Embryonic facial prominence (tissue), 1 donor: ENCODE results near the gene GSK3A.

ENCODE experiments used
- DNase-seq: peaks from one replicate; pipeline ENCODE4 v3.0.0-alpha.2; 2016; ENCODE audit errors: extremely low spot score

Gene GSK3A

DNA sequence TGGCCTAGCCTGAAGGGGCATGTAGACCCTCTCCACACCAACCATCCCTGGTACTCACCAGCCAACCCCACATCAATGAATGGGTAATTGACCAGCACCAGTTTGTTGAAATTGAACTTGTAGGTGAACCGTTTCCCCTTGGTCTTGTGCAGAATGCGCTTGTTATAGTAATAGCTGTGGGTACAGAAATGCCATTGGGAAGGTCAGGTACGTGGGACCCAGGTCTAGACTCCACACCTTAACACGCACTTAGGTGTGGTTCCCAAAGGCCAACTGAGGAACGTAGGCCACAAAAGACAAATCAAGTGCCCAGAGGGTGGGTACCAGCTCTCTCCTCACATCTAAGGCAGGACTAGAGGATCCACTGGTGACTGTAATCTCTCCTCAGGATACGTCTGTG is 7.4 kb upstream of the GSK3A start:
- DNase-seq: no peak

DNA sequence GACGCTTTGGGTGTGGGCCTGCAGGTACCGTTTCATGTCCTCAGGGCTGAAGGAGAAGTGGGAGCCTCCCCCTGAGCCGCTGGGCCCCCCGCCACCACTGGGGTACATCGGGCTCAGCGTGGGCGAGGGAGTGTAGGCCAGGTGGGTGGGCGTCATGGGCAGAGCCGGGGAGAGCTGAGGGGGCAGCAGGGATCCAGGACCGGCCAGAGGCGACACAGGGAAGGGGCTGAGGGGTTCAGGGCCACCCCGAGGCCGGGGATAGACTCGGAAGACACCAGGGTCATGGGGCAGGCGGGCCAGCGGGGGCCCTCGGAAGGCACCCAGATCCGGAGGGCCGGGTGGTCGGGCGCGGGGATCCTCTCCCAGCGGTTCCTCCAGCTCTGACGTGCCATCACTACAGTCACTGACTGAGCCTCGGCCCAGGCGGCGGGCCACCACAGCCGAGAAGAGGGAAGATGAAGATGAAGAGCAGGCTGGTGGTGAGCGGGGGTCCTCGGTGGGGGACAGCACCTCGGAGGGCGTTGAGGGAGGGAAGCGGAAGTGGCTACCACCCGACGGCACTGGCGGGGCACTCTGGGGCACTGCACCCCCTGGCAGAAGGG is 6.8 kb upstream of the GSK3A start:
- DNase-seq: peak; percentile 4

- peak; percentile 4 for DNase-seq
Observed at GRCh38 chr19:42248270-42249148, 6.1 kb upstream of the GSK3A start.

GRCh38 chr19:42247640-42248199 is 5.3 kb upstream of the GSK3A start:
- no peak for DNase-seq

DNA sequence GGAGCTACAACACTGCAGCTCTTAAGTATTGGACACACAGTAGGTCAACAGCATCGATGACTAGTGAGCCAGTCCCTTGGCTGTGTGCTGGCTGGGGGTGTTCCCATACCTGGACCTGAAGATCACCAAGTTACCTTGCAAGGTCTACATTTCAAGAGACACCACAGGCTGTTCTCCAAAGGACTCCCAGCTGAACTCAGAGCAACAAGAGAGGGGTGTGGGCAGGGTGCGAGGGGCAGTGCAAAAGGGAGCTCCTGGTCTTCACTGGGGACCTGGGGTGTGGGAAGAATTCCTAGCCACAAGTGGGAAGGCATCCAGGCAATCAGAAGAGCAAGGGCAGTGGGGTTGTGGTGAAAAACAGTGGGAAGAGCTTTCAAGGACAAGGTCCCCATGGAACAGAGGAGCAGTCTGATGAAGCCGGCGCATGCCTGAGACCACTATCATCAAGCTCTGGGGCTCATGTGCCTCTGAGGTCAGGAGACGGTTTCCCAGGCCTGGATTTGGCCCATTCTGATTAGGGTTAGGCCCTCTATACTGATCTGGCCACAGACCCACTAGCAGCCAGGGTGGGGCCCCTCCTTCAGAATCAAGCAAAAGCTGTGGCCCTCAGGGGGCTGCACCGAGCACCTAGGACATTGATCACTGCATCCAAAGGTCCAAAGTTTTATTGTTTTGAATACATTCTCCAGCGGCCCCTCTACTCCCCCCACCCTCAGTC is 4.7 kb upstream of the GSK3A start:
- DNase-seq: no peak

- no peak for DNase-seq
Observed at GRCh38 chr19:42246143-42246921, 3.9 kb upstream of the GSK3A start.

DNA sequence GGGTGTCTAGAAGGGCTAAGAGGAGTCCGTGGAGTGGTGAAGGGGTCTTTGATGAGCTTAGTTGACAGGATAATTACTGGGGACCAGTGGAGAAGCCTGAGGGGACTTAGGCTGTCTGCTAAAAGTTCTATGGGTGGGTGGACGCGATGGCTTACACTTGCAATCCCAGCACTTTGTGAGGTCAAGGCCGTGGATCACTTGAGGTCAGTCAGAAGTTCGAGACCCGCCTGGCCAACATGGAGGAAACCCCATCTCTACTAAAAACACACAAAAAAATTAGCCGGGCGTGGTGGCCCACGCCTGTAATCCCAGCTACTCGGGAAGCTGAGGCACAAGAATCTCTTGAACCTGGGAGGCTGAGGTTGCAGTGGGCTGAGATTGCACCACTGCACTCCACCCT is 2.8 kb upstream of the GSK3A start:
- DNase-seq: no peak

- DNase-seq: peak; percentile 81
Observed at GRCh38 chr19:42244347-42245220, 2.2 kb upstream of the GSK3A start.

DNA sequence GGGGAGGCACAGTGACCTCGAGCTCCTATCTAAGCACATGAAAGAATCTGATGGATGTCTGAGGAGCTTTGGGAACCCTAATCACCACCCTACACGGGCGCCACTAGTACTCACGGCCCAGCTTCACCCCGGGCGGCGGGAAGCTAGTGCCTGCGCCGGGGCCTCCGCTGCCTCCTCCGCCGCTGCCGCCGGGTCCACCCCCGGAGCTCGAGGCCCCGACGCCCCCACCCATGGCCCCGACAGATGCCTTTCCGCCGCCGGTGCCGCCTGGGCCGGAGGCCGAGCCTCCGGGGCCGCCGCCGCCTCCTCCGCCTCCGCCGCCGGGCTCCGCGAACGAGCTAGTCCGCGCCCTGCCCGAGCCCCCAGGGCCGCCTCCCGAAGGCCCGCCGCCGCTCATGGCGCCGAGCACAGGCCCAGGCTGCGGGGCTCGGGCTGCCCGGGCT is 312 bp downstream of the GSK3A start:
- no peak for DNase-seq

DNA sequence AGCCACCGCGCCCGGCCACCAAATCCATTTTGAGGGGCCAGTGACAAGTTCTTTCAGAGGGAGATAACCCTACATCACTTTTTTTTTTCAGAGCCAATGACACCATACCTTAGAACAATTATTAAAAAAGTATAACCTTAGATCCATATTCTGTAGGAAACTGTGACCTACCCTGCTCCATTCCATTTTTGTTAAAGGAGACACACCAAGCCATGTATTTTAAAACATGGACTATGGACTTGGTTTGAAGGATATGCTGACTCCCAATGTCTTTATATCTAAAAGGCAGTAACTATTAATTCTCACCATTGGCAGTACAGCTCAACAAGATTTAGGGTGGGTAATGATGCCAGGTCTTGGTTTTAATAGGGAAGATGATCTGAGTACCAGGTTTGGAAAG is 1.1 kb downstream of the GSK3A start:
- DNase-seq: no peak

GRCh38 chr19:42239544-42240220 is 2.7 kb downstream of the GSK3A start:
- DNase-seq: no peak

DNA sequence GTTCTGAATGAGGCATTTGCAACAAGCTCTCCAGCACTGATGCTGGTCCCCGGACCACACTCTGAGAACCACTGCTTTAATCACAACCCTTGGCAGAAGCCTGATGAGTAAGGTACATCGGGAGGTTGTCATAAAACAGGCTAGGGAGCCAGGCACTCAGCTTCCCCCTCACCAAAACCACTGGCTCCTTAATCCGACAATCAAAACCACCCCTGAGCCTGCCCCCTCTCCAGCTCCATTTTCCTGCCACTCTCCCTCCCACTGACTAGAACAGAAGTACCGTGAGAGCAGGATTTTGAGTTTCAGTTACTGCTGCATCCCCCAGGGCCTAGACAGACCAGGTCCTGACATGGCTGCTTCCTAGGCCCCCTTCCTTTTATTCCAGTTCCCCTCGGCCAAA is 7.2 kb downstream of the GSK3A start:
- no peak for DNase-seq

- DNase-seq: no peak
Observed at GRCh38 chr19:42234364-42234763, 8.0 kb downstream of the GSK3A start.

DNA sequence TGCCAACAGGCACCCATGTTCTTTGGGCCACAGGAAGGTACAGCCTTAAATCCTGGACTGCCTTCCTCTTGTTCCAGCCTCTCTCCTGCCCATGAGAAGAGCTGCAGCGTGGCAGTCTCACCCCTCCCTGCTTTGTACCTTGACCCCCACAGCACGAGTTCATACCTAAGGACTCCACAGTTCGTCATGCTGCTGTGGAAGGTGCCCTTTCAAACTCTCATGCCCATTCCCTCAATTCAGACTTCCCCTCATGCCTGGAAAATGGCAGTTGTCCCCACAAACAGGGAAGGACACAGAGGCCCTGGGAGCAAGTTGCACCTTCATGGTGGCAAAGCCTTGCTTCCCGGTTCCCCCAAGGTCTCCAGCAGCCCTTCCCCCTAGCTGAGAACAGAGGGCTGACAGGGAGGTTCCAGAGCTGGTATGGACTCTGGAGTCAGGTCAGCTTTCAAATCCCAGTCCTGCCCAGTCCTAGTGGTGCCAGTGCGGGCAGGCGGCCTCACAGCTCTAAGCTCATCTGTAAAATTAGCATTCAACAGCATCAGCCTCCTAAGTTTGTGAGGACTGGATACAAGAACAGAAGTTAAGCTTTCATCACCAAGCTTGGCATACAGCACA is 8.6 kb downstream of the GSK3A start:
- DNase-seq: no peak

DNA sequence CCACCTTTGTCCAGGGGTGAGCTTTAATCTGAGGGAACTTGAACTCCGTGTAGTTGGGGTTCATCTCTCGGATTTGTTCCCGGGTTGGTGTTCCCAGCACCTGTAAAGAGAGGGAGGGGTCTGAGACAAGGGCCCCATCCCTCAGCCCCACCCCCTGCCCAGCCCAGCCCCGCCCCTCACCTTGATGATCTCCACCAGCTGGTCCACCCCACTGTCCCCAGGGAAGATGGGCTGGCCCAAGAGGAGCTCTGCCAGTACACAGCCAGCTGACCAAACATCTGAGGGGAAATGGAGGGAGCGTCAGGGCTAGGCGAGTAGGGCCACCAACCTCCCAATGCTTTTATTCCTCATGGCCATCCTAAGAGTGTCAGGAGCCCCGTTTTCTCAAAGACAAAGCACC is 9.3 kb downstream of the GSK3A start:
- no peak for DNase-seq

DNA sequence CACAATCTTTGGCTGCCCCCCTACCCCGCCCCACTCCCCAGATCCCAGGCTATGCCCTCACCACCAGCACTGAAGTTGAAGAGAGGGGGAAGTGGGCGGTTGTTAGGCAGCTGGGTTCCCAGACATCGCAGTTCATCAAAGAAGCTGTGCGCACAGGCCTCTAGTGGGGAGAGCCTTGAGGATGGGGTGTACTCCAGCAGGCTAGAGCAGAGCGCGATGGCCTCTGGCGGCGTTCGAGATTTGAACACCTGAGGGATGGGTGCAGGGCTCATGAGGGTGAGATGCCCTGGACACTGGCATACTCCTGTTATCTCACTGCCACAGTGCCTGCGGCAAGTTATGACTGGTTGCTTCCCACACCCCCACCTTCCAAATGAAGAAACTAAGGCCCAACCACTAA is 10.0 kb downstream of the GSK3A start:
- DNase-seq: no peak

GRCh38 chr19:42230571-42230970 is 11.8 kb downstream of the GSK3A start:
- no peak for DNase-seq

DNA sequence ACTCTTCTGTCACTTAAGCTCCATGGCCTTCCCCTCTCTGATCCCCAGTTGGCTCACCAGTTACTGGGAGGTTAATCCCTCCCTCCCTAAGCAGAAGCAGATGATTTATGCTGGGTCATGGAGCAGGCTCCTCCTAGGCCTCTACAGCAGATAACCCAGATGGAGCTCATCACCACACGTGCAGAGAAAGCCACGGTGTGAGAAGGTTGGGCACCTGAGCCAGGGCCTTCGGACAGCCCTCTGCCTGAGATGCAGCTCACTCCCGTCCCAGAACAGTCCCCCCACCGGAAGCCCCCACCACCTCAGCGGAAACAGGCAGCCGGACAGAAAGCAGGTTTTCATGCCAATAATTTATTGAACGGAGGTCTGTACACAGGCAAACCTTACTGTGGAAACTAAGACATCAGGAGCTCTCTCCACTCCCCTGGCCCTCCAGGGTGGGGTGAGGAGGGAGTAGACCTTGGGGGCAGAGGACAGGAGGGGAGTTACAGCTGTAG is 12.5 kb downstream of the GSK3A start:
- no peak for DNase-seq

DNA sequence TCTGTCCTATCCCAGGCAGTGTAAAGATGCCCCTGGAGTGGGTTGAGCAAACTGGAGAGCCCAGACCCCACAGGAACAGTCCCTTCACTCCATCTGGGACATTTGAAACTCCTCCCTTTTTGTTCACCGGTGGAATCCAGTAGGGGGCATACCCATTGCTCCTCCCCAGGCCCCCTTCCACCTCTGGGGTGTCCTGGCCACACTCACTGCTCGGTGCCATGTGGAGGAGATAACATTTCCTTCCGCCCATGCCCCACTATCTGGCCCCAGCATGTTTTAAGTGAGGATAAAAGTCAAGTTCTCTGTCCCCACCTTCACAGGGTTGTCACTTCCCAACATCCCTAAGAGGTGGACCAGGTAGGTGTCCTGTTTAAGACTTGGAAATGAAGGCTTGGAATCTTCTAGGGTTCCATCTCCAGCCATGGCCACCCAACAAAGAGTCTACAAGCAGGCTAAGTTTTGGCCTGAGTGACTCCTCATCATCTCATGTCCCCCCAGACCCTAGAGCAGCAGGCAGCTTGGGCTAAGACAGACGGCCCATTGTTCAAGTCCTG is 13.0 kb downstream of the GSK3A start:
- DNase-seq: no peak
